ENCODE measurements around the gene CNGB1.

CNGB1 gene

DNA sequence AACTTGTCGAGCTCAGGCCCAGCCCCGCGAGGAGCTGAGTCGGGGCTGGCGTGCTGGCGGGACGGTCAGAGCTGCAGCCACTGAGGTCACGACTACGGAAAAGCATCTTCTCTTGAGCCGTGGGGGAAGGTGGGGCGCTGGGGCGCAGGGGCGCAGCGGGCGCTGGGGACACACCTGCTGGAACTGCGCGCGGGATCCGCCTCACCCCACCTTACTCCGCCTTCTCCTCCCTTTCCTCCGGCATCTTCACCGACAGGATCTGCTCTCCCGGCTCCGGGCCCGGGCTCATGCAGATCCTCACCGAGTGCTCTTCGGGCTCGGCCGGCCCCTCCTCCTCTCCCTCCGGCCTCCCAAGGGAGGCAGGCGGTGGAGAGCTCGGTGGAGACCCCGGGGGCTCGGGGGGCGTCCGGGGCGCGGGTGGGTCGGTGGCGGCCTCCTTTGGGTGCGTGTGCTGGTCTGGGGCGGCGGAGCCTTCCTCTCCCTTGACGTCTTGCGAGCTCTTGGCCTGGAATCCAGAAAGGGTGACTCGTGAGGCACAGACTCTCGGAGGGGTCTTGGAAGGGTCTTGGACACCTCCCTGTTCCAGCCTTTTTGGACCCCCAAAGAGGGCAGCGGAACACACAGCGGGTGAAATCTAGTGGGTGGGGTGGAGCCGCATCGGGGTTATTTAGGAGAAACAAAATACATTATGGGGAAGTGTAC is 86.8 kb downstream of the CNGB1 start:
- DNase-seq (ENCODE audit: low spot score), result no peak
- TF ChIP-seq, protein P1, sequence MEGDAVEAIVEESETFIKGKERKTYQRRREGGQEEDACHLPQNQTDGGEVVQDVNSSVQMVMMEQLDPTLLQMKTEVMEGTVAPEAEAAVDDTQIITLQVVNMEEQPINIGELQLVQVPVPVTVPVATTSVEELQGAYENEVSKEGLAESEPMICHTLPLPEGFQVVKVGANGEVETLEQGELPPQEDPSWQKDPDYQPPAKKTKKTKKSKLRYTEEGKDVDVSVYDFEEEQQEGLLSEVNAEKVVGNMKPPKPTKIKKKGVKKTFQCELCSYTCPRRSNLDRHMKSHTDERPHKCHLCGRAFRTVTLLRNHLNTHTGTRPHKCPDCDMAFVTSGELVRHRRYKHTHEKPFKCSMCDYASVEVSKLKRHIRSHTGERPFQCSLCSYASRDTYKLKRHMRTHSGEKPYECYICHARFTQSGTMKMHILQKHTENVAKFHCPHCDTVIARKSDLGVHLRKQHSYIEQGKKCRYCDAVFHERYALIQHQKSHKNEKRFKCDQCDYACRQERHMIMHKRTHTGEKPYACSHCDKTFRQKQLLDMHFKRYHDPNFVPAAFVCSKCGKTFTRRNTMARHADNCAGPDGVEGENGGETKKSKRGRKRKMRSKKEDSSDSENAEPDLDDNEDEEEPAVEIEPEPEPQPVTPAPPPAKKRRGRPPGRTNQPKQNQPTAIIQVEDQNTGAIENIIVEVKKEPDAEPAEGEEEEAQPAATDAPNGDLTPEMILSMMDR (IDR thresholded peaks at IDR 0.05; ENCODE audit: extremely low read depth, missing control alignments), result no peak

DNA sequence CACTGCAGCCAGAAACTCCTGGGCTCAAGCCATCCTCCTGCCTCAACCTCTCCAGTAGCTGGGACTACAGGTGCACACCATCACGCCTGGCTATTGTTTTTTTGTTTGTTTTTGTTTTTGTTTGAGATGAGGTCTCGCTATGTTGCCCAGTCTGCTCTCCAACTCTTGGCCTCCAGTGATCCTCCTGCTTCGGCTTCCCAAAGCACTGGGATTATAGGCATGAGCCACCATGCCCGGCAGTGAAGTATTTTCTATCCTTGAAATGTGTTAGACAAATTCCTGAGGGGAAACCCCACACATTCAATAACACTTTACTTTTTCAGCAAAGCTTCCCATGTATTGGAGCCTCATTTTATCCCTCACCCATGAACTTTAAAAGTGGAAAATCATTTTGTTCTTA is 87.4 kb downstream of the CNGB1 start:
- DNase-seq (ENCODE audit: low spot score), result peak; percentile 8
- TF ChIP-seq, protein P1 (IDR thresholded peaks at IDR 0.05; ENCODE audit: extremely low read depth, missing control alignments), result no peak

DNA sequence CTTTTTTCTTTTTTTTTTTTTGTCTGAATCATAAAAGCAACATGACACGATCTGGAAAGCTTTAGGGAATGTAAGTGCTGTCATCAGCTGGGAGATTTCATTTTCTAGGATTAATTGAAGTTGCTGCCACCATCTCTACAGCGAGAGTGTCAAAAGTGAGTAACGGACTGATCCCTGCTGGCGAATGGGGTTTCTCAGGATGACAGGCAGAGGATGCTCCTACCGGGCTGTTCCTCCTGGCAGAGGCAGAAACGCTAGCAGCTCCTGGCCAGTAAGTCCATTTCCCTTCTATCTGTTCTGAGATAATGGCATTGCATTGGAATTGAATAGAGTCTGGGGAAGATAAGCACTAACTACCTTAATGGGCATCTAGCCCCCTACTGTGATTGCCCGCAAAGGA is 88.1 kb downstream of the CNGB1 start:
- DNase-seq (ENCODE audit: low spot score), result peak; percentile 19

DNA sequence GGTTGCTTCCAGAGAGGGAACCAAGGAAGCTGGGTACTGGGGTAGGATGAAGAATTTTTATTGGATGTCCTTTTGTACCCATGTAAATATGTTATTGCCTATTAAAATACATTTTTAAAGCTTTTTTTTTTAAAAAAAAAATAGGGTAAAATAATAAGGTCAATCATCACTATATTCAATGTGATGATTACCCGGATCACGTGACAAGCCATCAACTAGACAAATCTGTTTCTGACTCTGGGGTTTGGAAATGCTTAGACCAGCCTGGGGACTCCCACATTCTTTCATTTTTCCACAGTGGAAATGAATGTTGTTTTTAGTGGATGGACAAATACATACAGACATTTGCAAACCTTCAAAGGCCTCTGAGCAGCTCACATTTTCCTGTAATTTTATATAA is 88.7 kb downstream of the CNGB1 start:
- TF ChIP-seq, protein P1 (IDR thresholded peaks at IDR 0.05; ENCODE audit: extremely low read depth, missing control alignments), result no peak
- peak; percentile 11 for DNase-seq (ENCODE audit: low spot score)

More for the DNA sequence above, 88.1 kb downstream of the CNGB1 start:
- TF ChIP-seq, protein P1 (IDR thresholded peaks at IDR 0.05; ENCODE audit: extremely low read depth, missing control alignments), result no peak

DNA sequence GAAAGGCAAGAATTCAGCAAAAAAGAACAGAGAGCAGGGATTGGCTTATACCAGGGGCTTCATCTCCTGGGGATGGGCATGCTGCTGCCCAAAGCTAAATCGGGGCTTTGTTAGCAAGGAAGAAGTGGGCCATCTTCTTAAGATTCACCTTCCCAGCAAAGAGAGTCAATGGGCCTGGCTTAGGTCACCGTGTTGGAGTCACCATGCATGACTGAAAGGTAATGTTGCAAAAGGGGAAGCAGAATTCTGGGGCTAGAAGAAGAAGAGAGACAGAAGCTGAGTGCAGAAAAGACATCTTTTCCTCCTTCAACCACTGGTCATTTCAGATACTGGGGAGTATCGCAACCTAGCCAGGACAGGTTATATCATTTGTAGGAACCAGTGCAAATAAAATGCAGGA is 92.3 kb downstream of the CNGB1 start:
- DNase-seq (ENCODE audit: low spot score), result peak; percentile 19
- TF ChIP-seq, protein P1 (IDR thresholded peaks at IDR 0.05; ENCODE audit: extremely low read depth, missing control alignments), result no peak

DNA sequence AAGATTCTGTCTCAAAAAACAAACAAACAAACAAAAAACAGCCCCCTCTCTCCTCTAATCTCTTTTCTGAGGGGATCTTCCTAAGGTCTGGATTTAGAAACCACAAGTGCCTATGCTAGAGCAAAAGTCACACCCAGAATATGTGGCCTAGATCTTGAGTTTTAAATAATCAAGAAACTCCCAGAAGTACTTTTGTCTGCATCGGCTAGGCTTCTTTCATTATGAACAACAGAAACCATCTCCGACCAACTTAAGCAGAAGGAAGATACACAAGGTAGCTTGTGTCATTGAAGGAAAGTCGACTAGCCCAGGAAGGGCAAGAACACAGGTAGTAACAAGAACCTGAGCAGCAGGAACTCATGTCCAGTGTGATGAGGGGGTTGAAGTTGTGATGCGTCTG is 94.7 kb downstream of the CNGB1 start:
- TF ChIP-seq, protein P1 (IDR thresholded peaks at IDR 0.05; ENCODE audit: extremely low read depth, missing control alignments), result no peak
- DNase-seq (ENCODE audit: low spot score), result peak; percentile 36

DNA sequence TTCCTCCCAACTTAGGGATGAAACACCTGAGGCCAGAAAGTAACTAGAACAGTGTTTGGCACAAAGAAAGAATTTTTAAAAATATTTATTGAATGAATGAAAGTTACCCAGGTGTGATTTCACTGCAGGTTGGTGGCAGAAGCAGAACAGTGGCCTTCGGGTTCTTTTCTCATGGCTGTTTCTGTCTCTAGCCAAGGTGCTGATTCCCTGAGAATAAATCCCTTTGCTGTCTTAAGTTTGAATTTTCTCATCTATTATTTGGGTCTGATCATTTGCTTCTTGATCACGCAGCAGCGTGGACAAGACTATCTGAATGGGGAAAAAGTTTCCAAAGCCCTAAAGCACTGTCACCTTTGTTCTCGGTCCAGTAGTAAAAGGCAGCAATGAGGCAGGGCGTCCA is 95.6 kb downstream of the CNGB1 start:
- TF ChIP-seq, protein P1 (IDR thresholded peaks at IDR 0.05; ENCODE audit: extremely low read depth, missing control alignments), result no peak
- DNase-seq (ENCODE audit: low spot score), result no peak

All from GM20000 (cell line).